Fibroblast of lung (primary cell): Measurements from ENCODE around the gene ATP11A.

Source experiments
- EZH2 ChIP-seq: IDR thresholded peaks from 2 replicates; pipeline ENCODE4 v1.5.1; 2012; ENCODE audit warnings: low read length, control low read depth, mild to moderate bottlenecking; ENCODE audit errors: missing control alignments
- TF ChIP-seq, protein P1 (sequence below), 2 donors: IDR thresholded peaks in 1 of 2; conservative IDR thresholded peaks in 1 of 2; 1 replicate in 1 of 2; 2 replicates in 1 of 2; pipeline ENCODE4 v1.5.1; 2011 to 2012; ENCODE audit warnings: low read length in 2 of 2, control low read depth in 1 of 2, inconsistent platforms in 1 of 2, low read depth in 1 of 2, mild to moderate bottlenecking in 1 of 2

DNA sequence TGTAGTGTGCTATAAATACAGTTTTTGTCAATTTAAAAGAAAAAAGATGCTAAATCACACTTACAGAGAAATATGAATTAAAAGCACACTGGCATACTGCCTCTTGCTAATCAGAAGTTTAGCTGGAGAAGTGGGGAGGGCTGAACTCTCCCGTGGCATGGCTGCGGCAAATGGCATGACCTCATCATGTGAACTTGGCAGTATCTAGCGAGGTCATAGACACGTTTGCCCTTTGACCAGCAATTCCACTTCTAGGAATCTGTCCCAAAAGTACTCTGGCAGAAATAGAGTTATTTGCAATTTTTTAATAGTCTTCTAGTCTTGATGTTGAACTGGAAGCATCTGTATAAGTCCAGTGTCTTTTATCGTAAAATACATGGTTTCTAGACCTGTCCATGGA lies 237.2 kb downstream of the ATP11A start:
- TF ChIP-seq, protein P1, sequence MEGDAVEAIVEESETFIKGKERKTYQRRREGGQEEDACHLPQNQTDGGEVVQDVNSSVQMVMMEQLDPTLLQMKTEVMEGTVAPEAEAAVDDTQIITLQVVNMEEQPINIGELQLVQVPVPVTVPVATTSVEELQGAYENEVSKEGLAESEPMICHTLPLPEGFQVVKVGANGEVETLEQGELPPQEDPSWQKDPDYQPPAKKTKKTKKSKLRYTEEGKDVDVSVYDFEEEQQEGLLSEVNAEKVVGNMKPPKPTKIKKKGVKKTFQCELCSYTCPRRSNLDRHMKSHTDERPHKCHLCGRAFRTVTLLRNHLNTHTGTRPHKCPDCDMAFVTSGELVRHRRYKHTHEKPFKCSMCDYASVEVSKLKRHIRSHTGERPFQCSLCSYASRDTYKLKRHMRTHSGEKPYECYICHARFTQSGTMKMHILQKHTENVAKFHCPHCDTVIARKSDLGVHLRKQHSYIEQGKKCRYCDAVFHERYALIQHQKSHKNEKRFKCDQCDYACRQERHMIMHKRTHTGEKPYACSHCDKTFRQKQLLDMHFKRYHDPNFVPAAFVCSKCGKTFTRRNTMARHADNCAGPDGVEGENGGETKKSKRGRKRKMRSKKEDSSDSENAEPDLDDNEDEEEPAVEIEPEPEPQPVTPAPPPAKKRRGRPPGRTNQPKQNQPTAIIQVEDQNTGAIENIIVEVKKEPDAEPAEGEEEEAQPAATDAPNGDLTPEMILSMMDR (conservative IDR thresholded peaks at IDR 0.05 in 1 of 2, IDR thresholded peaks at IDR 0.05 in 1 of 2; ENCODE audit: low read depth in 1 of 2, low read length in 2 of 2) = no peak
- no peak for TF ChIP-seq EZH2
